Ramos (cell line): Measurements from ENCODE around the gene ZAR1L.
"Not testable (repeated sequence)": the region's sequence is repeated elsewhere in the genome, so short reads cannot be mapped to it uniquely, and the experiment has no call there.

Experiments used
- in situ Hi-C: fragments of 300-500 bp; cut with MboI; formaldehyde crosslinking; loops from one replicate; pipeline ENCODE4 v1.14.3; 2022; ENCODE audit warnings: low sequenced_read_pairs; ENCODE audit not compliant: unreplicated experiment

Gene ZAR1L

GRCh38 chr13:32315238-32316027 lies at the start of gene ZAR1L, which contains the start of gene BRCA2:
Gene ZAR1L, minus strand, starts transcription at chr13:32315363. Its CDS starts 3,438 bp downstream, at chr13:32311925.
Gene BRCA2, plus strand, starts transcription at chr13:32315508. Its CDS starts 953 bp downstream, at chr13:32316461.
- in situ Hi-C loops = loop anchor here (10.0 kb wide), 1 partner anchor 291 kb away; no protein-coding TSS in a partner anchor

GRCh38 chr13:32362574-32362973 lies 47.4 kb upstream of the ZAR1L start:
- in situ Hi-C loops = no loop called here

- in situ Hi-C loops = not testable (repeated sequence)
These were observed 40.8 kb upstream of the ZAR1L start for GRCh38 chr13:32355935-32356334.

- in situ Hi-C loops = no loop called here
These were observed 38.9 kb upstream of the ZAR1L start for GRCh38 chr13:32354040-32354439.

GRCh38 chr13:32350839-32351441 lies 35.8 kb upstream of the ZAR1L start:
- in situ Hi-C loops = not testable (repeated sequence)

GRCh38 chr13:32347651-32348050 lies 32.5 kb upstream of the ZAR1L start:
- in situ Hi-C loops = no loop called here

- in situ Hi-C loops = no loop called here
These were observed 25.8 kb upstream of the ZAR1L start for GRCh38 chr13:32340914-32341313.

GRCh38 chr13:32334671-32335070 lies 19.5 kb upstream of the ZAR1L start:
- in situ Hi-C loops = no loop called here

GRCh38 chr13:32330441-32330840 lies 15.3 kb upstream of the ZAR1L start:
- in situ Hi-C loops = no loop called here

GRCh38 chr13:32323912-32324311 lies 8.7 kb upstream of the ZAR1L start:
- in situ Hi-C loops = no loop called here

- in situ Hi-C loops = no loop called here
These were observed 5.4 kb upstream of the ZAR1L start for GRCh38 chr13:32320528-32320927.

GRCh38 chr13:32317716-32318465 lies 2.7 kb upstream of the ZAR1L start:
- in situ Hi-C loops = loop anchor here (10.0 kb wide), 1 partner anchor 293 kb away; no protein-coding TSS in a partner anchor

GRCh38 chr13:32316501-32316900 lies 1.3 kb upstream of the ZAR1L start:
- in situ Hi-C loops = loop anchor here (10.0 kb wide), 1 partner anchor 292 kb away; no protein-coding TSS in a partner anchor

- in situ Hi-C loops = loop anchor here (10.0 kb wide), 1 partner anchor 291 kb away; no protein-coding TSS in a partner anchor
These were observed 821 bp upstream of the ZAR1L start for GRCh38 chr13:32316028-32316339.

- in situ Hi-C loops = loop anchor here (10.0 kb wide), 1 partner anchor 290 kb away; no protein-coding TSS in a partner anchor
These were observed 609 bp downstream of the ZAR1L start for GRCh38 chr13:32314271-32315237.

GRCh38 chr13:32311188-32311897 lies 3.8 kb downstream of the ZAR1L start:
- in situ Hi-C loops = loop anchor here (10.0 kb wide), 1 partner anchor 287 kb away; no protein-coding TSS in a partner anchor

- in situ Hi-C loops = loop anchor here (10.0 kb wide), 1 partner anchor 285 kb away; no protein-coding TSS in a partner anchor
These were observed 4.9 kb downstream of the ZAR1L start for GRCh38 chr13:32310134-32310706.
